ENCODE measurements around the gene NHLH1. TPM values are rescaled to one million over a fixed set of nuclear protein-coding genes. Genes with fewer than 3 reads are reported as not detected.

The NHLH1 gene
- total and polyA plus RNA-seq, 5 donors: 0.05 to 0.09 TPM; not detected in 3

DNA sequence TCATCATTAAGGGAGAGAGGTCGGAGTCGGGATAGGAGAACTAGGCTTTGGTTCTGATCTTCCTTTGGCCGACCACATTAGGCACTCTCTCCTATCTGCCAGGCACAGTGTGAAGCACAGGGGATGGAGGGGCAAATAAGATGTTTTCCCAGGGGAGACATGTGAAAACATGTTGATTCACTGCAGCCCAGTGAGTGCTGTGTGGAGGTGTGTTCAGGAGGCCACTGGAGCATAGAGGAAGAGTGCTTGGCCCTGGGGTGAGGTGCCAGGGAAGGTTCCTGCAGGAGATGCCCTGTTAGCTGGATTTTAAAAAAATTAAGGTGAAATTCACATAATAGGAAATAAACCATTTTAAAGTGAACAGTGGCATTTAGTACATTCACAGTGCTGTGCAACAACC lies 37.2 kb downstream of the NHLH1 start:
- peaks cover 19% of the 10 kb centered on the region for H3K4me1 ChIP-seq (ENCODE audit: control insufficient read depth, insufficient read depth, low read length)
- no peaks in the 10 kb centered on the region for H3K9me3 ChIP-seq (ENCODE audit: control insufficient read depth, low read length)
- WGBS: 96% methylated on average over 3 of the region's 3 CpGs
- no peak for DNase-seq
- ATAC-seq: no peak
- H3K27ac ChIP-seq (ENCODE audit: low read length): no peak overlapping the region
- H3K27me3 ChIP-seq (ENCODE audit: control insufficient read depth, insufficient read depth): no peaks in the 10 kb centered on the region
- intact Hi-C loops (cut with DNase I): no loop called here
- no peak overlapping the region for H3K4me3 ChIP-seq (ENCODE audit: low read length)

DNA sequence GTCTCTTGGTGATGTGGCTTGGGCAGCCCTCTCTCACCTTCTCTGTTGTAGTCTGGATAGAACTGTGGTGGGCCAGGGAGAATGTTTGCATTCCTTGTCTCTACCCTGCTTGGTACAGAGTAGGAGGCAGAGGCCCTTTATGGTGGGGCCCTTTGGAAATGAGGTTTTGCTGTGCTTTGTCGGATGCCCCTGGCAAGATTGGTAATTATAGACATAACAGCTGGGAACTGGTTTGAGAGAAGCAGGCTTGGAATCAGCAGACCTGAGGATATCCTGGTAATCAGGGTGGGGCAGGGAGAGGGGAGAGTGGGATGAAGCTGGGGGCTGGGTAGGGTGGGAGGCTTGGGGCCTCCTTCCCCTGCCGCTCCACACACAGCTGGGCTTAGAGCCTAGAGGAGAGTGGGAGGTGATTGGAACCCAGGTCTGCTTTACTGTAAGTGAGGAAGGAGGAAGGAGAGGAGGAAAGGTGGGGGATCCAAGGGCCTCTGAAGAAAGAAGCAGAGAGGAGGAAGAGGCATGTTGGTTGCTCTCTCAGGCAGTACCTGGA lies 38.5 kb downstream of the NHLH1 start:
- no peak for DNase-seq
- H3K27ac ChIP-seq (ENCODE audit: low read length): no peak overlapping the region
- H3K27me3 ChIP-seq (ENCODE audit: control insufficient read depth, insufficient read depth): no peaks in the 10 kb centered on the region
- H3K4me1 ChIP-seq (ENCODE audit: control insufficient read depth, insufficient read depth, low read length): peaks cover 19% of the 10 kb centered on the region
- intact Hi-C loops (cut with DNase I): no loop called here
- 63% methylated on average over 2 of the region's 2 CpGs for WGBS
- H3K4me3 ChIP-seq (ENCODE audit: low read length): no peak overlapping the region
- ATAC-seq: no peak
- no peaks in the 10 kb centered on the region for H3K9me3 ChIP-seq (ENCODE audit: control insufficient read depth, low read length)

DNA sequence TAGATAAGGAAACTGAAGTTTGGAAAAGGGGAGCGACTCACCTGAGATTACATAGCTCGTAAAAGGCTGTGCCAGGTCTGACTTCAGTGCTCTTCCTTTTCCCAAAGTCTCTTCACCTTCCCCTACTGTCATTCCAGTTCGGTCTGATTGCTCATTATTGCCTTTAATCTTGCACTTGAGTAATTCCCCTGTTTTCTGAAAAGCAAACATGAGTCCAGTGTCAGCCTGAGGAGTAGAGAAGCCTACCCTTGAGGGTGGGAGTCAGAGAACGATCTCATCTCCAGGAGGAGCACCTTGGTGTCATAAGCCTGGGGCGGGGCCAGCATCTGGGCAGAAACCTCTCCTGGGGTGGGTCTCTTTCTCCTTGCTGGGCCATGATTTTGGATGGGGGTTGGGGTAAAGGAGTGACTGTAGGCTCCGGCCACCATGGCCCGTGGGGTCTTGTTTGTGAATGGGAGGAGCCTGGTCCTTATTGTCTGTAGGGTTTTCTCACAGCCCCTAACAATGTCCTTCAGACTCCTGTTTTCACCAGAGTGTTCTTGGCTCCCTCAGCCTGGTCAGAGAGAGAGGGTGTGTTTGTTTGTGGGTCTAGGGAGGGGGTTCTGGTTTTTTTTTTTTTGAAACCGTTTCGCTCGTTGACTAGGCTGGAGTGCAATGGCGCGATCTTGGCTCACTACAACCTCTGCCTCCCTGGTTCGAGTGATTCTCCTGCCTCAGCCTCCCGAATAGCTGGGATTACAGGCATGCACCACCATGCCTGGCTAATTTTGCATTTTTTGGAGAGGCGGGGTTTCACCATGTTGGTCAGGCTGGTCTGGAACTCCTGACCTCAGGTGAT lies 39.5 kb downstream of the NHLH1 start:
- DNase-seq (no peak), ATAC-seq (no peak)
- peaks cover 23% of the 10 kb centered on the region for H3K4me1 ChIP-seq (ENCODE audit: control insufficient read depth, insufficient read depth, low read length)
- no peaks in the 10 kb centered on the region for H3K27me3 ChIP-seq (ENCODE audit: control insufficient read depth, insufficient read depth)
- no peak overlapping the region for H3K27ac ChIP-seq (ENCODE audit: low read length)
- intact Hi-C loops (cut with DNase I): no loop called here
- WGBS: 91% methylated on average over 15 of the region's 15 CpGs
- H3K4me3 ChIP-seq (ENCODE audit: low read length): no peak overlapping the region
- no peaks in the 10 kb centered on the region for H3K9me3 ChIP-seq (ENCODE audit: control insufficient read depth, low read length)

DNA sequence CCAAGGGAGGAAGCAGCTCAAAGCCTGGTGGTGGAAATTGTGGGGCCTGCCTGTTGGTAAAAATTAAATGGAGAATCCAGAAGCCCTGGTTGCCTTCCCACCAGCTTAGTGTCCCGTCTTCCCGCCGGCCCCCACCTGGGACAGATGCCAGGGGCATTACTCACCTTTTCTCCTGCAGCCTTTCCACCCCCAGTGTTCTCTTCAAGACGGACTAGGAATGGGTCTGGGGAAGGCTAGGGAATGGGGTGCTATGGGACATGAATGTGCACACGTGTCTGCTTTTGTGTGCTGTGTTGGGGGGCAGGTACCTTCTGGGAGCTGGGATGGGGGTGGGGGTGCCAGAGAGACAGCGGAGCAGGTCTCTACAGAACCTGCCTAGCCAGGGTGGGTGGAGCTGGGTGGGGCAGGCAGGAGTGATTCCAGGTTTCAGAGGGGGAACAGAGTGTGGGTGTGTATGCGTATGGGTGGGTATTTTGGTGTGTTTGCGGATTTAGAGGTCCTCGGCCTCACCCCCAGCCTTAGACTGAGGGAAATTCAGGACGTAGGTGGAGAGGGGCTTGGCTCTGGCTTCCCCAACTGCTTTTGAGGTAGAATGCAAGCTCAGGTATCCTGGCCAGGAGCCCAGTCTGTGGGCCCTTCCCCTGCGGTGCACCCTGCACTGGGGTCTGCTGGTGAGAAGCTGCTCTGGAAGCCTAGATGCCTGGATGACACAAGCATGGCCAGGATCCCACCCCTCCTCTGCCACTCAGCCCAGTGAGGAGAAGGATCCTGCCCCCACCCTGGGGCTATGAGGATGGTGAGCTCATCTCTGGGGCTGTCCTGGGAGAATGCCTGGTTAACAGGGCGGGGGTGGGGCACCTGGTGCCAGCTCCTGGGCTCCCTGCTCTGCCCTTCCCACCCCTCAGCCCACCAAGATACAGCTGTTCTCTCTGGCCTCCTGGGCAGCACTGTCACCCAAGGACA lies 41.2 kb downstream of the NHLH1 start:
- 90% methylated on average over 12 of the region's 12 CpGs for WGBS
- no peak for DNase-seq
- Histone ChIP-seq H3K4me3 (ENCODE audit: low read length) (no peak overlapping the region), H3K9me3 (ENCODE audit: control insufficient read depth, low read length) (no peaks in the 10 kb centered on the region), H3K4me1 (ENCODE audit: control insufficient read depth, insufficient read depth, low read length) (peaks cover 10% of the 10 kb centered on the region), H3K27ac (ENCODE audit: low read length) (no peak overlapping the region), H3K27me3 (ENCODE audit: control insufficient read depth, insufficient read depth) (no peaks in the 10 kb centered on the region)
- no peak for ATAC-seq
- intact Hi-C loops (cut with DNase I): no loop called here

DNA sequence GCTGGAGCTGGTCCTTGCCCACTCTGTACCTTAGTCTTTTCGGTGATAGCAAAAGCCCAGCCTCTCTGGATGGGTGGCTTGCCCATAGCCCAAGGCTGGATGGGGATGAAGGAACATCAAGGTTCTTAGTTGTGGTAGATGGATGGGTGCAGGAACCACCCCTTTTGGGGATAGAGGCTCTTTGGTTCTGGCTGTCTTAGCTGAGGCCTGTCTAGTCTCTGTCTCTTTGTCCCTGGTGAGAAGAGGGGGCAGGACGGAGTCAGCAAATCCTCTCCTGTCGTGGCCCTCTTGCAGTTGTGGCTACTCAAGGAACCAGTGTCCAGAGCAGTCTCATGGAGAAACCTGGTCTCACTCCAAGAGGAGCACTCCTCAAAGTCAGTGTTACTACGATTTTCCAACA lies 42.0 kb downstream of the NHLH1 start:
- Histone ChIP-seq H3K27ac (ENCODE audit: low read length) (no peak overlapping the region), H3K27me3 (ENCODE audit: control insufficient read depth, insufficient read depth) (no peaks in the 10 kb centered on the region), H3K4me1 (ENCODE audit: control insufficient read depth, insufficient read depth, low read length) (peaks cover 10% of the 10 kb centered on the region), H3K4me3 (ENCODE audit: low read length) (no peak overlapping the region), H3K9me3 (ENCODE audit: control insufficient read depth, low read length) (no peaks in the 10 kb centered on the region)
- intact Hi-C loops (cut with DNase I): no loop called here
- DNase-seq (no peak), ATAC-seq (no peak)
- 89% methylated on average over 4 of the region's 4 CpGs for WGBS

DNA sequence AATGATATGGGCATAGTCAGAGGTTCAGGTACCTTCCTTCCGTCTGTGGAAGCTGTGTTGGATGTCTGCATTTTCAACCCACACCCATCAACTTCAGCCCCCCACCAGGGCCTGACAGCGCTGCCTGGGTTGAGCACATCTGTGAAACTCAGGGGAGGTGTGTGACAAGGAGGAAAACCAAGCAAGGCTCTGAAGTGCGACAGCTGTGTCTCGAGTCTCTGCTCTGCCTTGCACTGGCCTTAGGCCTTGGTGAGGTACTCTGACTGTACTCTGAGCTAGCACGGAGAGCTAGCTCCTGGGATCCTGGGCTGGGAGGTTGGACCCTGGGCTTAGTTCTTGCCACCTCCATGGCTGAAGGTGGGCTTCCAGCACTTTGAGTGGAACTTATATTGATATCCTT lies 42.6 kb downstream of the NHLH1 start:
- WGBS: 86% methylated on average over 5 of the region's 5 CpGs
- intact Hi-C loops (cut with DNase I): no loop called here
- no peaks in the 10 kb centered on the region for H3K27me3 ChIP-seq (ENCODE audit: control insufficient read depth, insufficient read depth)
- no peaks in the 10 kb centered on the region for H3K9me3 ChIP-seq (ENCODE audit: control insufficient read depth, low read length)
- H3K4me1 ChIP-seq (ENCODE audit: control insufficient read depth, insufficient read depth, low read length): peaks cover 10% of the 10 kb centered on the region
- H3K27ac ChIP-seq (ENCODE audit: low read length): no peak overlapping the region
- ATAC-seq (no peak), DNase-seq (no peak)
- H3K4me3 ChIP-seq (ENCODE audit: low read length): no peak overlapping the region

DNA sequence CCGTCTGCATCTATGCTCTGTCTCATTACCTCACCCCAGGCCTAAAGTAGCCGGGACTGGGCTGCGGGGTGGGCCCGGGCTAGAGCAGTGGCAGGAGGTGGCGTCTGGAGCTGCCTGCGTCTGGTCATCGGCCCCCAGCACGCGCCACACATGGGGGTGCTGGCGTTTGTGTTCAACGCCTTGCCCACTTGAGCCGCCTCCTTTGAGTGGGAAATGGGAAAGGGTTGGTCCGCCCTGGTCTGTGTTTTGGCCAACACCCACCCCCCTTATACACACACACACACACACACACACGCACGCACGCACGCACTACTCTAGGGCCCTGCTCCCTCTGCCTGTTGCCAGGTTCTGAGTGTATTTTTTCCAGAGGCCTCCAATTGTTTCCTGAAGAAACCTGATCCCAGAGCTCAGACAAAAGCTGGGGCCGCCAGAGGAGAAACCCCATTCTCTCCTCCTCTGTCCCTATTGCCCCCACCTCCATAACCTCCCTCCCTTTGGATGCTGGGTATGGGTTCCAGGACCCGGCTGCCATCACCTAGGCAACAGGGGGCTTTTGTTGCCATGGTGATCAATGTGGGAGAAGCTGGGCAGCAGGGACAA lies 43.6 kb downstream of the NHLH1 start:
- peak; percentile 47 to 80 for ATAC-seq
- Histone ChIP-seq H3K27me3 (ENCODE audit: control insufficient read depth, insufficient read depth) (no peaks in the 10 kb centered on the region), H3K9me3 (ENCODE audit: control insufficient read depth, low read length) (no peaks in the 10 kb centered on the region), H3K27ac (ENCODE audit: low read length) (no peak overlapping the region), H3K4me1 (ENCODE audit: control insufficient read depth, insufficient read depth, low read length) (peaks cover 12% of the 10 kb centered on the region), H3K4me3 (ENCODE audit: low read length) (no peak overlapping the region)
- peak in 2 of 3 donors; percentile 54 to 71 for DNase-seq
- WGBS: 60% methylated on average over 19 of the region's 19 CpGs
- intact Hi-C loops (cut with DNase I): no loop called here

DNA sequence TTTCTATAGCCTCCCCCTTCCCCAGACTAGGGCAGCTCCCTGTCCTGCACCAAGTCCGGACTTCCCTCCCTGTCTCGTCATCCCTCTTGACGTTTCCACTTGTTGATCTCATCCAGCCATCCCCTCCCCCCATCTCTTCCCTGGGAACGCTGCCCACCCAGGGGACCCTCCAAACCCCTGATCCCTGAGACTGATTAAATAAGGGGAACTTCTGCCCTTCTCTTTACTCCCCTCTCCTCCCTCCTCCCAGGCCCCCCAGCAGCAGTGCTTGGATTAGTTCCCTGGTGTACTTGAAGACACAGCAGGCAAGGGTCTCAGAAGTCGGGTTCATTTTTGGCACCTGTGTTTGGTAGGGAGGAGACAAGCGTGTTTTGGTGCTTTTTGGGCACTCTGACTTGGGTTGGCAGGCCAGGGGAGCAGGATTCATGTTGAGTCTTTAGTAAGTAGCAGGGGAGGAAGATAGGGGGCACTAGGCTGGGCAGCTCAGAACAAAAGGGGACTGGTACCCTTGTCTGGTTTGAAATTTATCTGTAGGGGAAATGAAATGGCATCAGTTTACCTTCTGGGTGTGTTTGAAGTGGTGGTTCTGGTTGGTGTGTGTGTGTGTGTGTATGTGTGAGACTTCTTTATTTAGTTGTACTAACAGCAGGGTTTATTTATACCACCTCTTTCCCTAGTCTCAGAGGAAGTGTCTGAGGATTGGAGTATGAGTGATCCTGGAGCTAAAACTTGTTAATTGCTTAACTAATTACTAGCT lies 44.6 kb downstream of the NHLH1 start:
- DNase-seq: no peak
- intact Hi-C loops (cut with DNase I): no loop called here
- H3K4me3 ChIP-seq (ENCODE audit: low read length): no peak overlapping the region
- peaks cover 12% of the 10 kb centered on the region for H3K4me1 ChIP-seq (ENCODE audit: control insufficient read depth, insufficient read depth, low read length)
- no peaks in the 10 kb centered on the region for H3K9me3 ChIP-seq (ENCODE audit: control insufficient read depth, low read length)
- peak overlapping the region; percentile 26 for H3K27ac ChIP-seq (ENCODE audit: low read length)
- WGBS: 43% methylated on average over 6 of the region's 6 CpGs
- ATAC-seq: peak; percentile 10 to 31
- no peaks in the 10 kb centered on the region for H3K27me3 ChIP-seq (ENCODE audit: control insufficient read depth, insufficient read depth)

DNA sequence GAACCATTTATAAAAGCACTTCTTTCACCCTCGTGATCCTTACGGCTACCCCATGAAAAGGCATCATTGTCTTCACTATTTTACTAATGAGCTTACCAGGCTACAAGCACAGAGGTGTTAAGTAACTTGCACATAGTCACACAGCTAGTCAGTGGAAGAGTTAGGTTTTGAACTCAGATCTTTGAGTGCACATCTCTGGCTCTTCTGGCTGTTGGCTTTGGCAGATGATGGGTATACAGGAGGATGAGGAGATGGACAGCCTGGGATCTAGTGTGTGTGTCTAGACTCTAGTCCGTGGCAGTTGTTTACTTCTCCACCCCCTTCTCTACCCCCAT lies 45.1 kb downstream of the NHLH1 start:
- DNase-seq (no peak), ATAC-seq (no peak)
- no peaks in the 10 kb centered on the region for H3K9me3 ChIP-seq (ENCODE audit: control insufficient read depth, low read length)
- 83% methylated on average over 3 of the region's 3 CpGs for WGBS
- peaks cover 12% of the 10 kb centered on the region for H3K4me1 ChIP-seq (ENCODE audit: control insufficient read depth, insufficient read depth, low read length)
- H3K27ac ChIP-seq (ENCODE audit: low read length): no peak overlapping the region
- no peaks in the 10 kb centered on the region for H3K27me3 ChIP-seq (ENCODE audit: control insufficient read depth, insufficient read depth)
- H3K4me3 ChIP-seq (ENCODE audit: low read length): no peak overlapping the region
- intact Hi-C loops (cut with DNase I): no loop called here

DNA sequence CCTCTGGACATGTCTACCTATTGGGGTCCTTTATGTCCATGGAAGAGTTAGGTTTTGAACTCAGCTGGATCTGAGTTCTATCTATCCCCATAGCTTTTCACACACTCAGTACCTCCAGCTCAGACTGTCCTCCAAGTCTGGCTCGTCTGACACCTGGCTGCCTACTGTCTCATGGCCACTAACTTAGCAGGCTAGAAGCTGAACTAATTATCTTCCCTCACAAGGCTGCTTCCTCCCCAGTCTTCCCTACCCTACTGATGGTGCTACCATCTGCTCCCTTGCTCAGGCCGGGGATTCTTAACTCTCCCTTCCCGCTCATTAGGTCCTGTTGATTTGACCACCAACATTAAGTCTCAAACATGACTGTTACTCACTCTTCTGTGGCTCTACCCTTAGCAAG lies 46.8 kb downstream of the NHLH1 start:
- no peaks in the 10 kb centered on the region for H3K27me3 ChIP-seq (ENCODE audit: control insufficient read depth, insufficient read depth)
- intact Hi-C loops (cut with DNase I): no loop called here
- no peak for ATAC-seq
- no peak for DNase-seq
- no peak overlapping the region for H3K4me3 ChIP-seq (ENCODE audit: low read length)
- no peaks in the 10 kb centered on the region for H3K9me3 ChIP-seq (ENCODE audit: control insufficient read depth, low read length)
- peaks cover 12% of the 10 kb centered on the region for H3K4me1 ChIP-seq (ENCODE audit: control insufficient read depth, insufficient read depth, low read length)
- WGBS: 84% methylated on average over 3 of the region's 3 CpGs
- no peak overlapping the region for H3K27ac ChIP-seq (ENCODE audit: low read length)

Data from right cardiac atrium (tissue), 5 donors.